Endothelial cell of coronary artery (primary cell): ENCODE measurements around the gene TSPAN32. TPM values are rescaled to one million over a fixed set of nuclear protein-coding genes. Genes with fewer than 3 reads are reported as not detected.

Experiments
- total RNA-seq: library from RNA; depleted of rRNA; stranded (reverse); fragments of >200 nt; gene quantifications from 2 replicates; pipeline ENCODE4 v1.2.3, GENCODE V29; 2014

The TSPAN32 gene, protein sequence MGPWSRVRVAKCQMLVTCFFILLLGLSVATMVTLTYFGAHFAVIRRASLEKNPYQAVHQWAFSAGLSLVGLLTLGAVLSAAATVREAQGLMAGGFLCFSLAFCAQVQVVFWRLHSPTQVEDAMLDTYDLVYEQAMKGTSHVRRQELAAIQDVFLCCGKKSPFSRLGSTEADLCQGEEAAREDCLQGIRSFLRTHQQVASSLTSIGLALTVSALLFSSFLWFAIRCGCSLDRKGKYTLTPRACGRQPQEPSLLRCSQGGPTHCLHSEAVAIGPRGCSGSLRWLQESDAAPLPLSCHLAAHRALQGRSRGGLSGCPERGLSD
- not detected in 2 replicates for total RNA-seq

DNA sequence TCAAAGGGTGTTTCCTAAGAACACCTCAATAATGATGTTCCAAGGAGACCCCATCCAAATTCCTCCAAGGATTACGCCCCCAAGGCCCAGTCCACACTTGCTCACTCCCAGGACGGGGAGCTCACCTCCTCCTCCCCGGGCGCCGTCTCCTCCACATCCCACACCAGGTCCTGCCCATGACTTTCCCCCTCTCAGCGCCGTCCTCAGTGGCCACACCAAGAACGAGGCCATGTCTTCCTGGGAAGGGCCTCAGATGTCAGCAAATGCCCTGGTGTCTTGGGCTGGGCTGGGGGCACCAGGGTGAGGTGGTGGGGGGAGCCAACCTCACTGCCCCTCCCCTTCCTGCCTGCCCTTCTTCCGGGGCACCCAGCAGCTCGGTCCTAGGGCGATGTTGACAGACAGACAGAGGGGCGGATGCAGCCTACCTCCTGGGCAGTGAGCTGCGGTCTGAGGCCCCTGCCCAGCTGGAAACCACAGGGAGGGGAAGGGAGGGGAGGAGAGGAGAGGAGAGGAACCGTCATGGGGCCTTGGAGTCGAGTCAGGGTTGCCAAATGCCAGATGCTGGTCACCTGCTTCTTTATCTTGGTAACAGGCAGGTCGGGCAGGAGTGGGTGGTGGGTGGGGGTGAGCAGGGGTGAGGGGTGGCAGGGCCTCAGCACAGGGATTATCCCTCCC lies at the start of gene TSPAN32, which contains the start of gene C11orf21:
TSS of gene TSPAN32 (plus strand) at position 383 of the 675 bp plus-strand sequence. CDS start at position 520, 137 bp downstream.
TSS of gene C11orf21 (minus strand) at position 288 of the 675 bp plus-strand sequence. CDS start at position 178, 110 bp downstream.

DNA sequence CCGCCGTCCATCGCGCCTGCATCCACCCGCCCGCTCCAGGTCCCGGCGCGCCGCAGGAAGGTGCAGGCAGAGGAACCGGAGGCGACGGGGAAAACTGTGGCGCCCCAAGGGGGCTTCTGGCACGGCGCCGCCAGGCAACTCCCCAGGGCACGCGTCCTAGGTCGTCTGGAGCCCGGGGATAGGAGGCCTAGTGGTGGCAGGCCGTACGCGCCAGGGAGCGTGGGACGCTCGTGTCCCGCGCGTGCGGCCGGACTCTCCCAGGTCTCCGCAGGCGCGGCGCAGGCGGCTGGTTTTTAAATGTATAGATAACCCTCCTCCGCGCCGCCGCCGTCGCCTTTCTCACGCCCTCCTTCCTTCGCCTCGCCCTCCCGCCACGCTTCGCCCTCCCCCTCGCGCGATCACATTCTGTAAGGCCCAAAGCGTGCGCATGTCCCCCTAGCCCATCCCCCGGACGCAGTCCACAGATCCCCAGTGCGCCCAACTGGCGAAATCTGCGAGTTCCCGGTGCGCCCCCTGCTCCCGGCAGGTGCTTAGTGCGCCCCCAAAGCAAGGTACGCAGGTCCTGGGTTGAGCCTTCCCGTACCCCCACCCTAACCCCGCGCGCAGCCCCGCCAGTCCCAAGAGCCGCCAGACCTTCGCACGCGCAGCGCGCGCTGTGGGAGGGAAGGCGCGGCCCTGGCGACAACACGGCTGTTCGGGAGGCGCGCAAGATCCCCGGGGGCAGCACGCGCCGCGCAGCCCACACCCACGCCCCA lies 31.3 kb upstream of the TSPAN32 start, which contains the start of gene ASCL2:
TSS of gene ASCL2 (minus strand) at position 267 of the 755 bp plus-strand sequence. CDS start at position 11, 256 bp downstream.

Other genes starting within 250 kb of the TSPAN32 start
- gene IGF2, start 162.6 kb upstream of the TSPAN32 start, total RNA-seq = 3.6 and 4.7 TPM in 2 replicates
- gene INS, start 140.8 kb upstream of the TSPAN32 start, total RNA-seq = not detected in 2 replicates
- not detected in 2 replicates for gene TH, start 130.2 kb upstream of the TSPAN32 start, total RNA-seq
- gene ASCL2, start 31.4 kb upstream of the TSPAN32 start, total RNA-seq = not detected in 2 replicates
- not detected in 2 replicates for gene C11orf21, start 95 bp upstream of the TSPAN32 start, total RNA-seq
- 148 and 282 TPM in 2 replicates for gene CD81, start 75.3 kb downstream of the TSPAN32 start, total RNA-seq
- 73.1 and 73.2 TPM in 2 replicates for gene TSSC4, start 98.7 kb downstream of the TSPAN32 start, total RNA-seq
- not detected in 2 replicates for gene TRPM5, start 142.5 kb downstream of the TSPAN32 start, total RNA-seq
- gene KCNQ1, start 143.0 kb downstream of the TSPAN32 start, total RNA-seq = 0.09 TPM in 1 of 2 replicates, not detected in the other